GM12892 (cell line): Measurements from ENCODE around the gene KIF5C.
A peak's percentile ranks its signal among the peaks of the same experiment; 100 is the strongest.

ENCODE experiments used
- DNase-seq: peaks from one replicate; pipeline ENCODE4 v3.0.0; 2011; ENCODE audit not compliant: insufficient read length
- FAIRE-seq: peaks from 2 replicates; lab custom pipeline; 2011; peaks lifted over from hg19 to GRCh38; lab: Jason Lieb, UNC
- POLR2A ChIP-seq: IDR thresholded peaks from 2 replicates; pipeline ENCODE4 v1.6.1; 2011; ENCODE audit warnings: low read depth, low read length, control low read depth
- POLR2AphosphoS5 ChIP-seq: IDR thresholded peaks from 2 replicates; pipeline ENCODE4 v1.6.1; 2011; ENCODE audit warnings: low read depth, low read length, control low read depth
- TAF1 ChIP-seq: IDR thresholded peaks from 2 replicates; pipeline ENCODE4 v1.6.1; 2011; ENCODE audit warnings: low read depth, mild to moderate bottlenecking, control low read depth, low read length, borderline replicate concordance

KIF5C gene

GRCh38 chr2:149002891-149003740, 128.1 kb downstream of the KIF5C start:
- TF ChIP-seq POLR2A (no peak), POLR2AphosphoS5 (no peak), TAF1 (no peak)
- FAIRE-seq (no peak), DNase-seq (no peak)

- no peak for DNase-seq
- TF ChIP-seq POLR2A (no peak), TAF1 (no peak), POLR2AphosphoS5 (no peak)
- no peak for FAIRE-seq
These were observed 129.8 kb downstream of the KIF5C start for GRCh38 chr2:149004836-149005235.

GRCh38 chr2:149005471-149006077, 130.5 kb downstream of the KIF5C start:
- TF ChIP-seq POLR2A, result no peak
- no peak for TF ChIP-seq TAF1
- TF ChIP-seq POLR2AphosphoS5, result no peak
- no peak for FAIRE-seq
- no peak for DNase-seq

- DNase-seq (no peak), FAIRE-seq (no peak)
- TF ChIP-seq POLR2A (no peak), POLR2AphosphoS5 (no peak), TAF1 (no peak)
These were observed 132.0 kb downstream of the KIF5C start for GRCh38 chr2:149006883-149007543.

GRCh38 chr2:149008381-149008780, 133.4 kb downstream of the KIF5C start:
- no peak for FAIRE-seq
- TF ChIP-seq TAF1 (no peak), POLR2AphosphoS5 (no peak), POLR2A (no peak)
- no peak for DNase-seq

GRCh38 chr2:149009576-149010461, 134.8 kb downstream of the KIF5C start:
- TF ChIP-seq TAF1 (no peak), POLR2A (no peak)
- DNase-seq, result no peak
- FAIRE-seq, result no peak

GRCh38 chr2:149012545-149012944, 137.5 kb downstream of the KIF5C start:
- DNase-seq (no peak), FAIRE-seq (no peak)
- no peak for TF ChIP-seq POLR2AphosphoS5
- TF ChIP-seq TAF1, result no peak
- TF ChIP-seq POLR2A, result no peak

GRCh38 chr2:149015501-149015900, 140.5 kb downstream of the KIF5C start:
- FAIRE-seq (no peak), DNase-seq (no peak)
- TF ChIP-seq POLR2AphosphoS5 (no peak), TAF1 (no peak), POLR2A (no peak)

GRCh38 chr2:149015926-149016563, 141.0 kb downstream of the KIF5C start:
- TF ChIP-seq TAF1, result no peak
- TF ChIP-seq POLR2A, result no peak
- TF ChIP-seq POLR2AphosphoS5, result no peak
- no peak for DNase-seq
- no peak for FAIRE-seq

- peak; percentile 78 for FAIRE-seq
- TF ChIP-seq POLR2A, result no peak
- TF ChIP-seq POLR2AphosphoS5, result no peak
- TF ChIP-seq TAF1, result no peak
- DNase-seq, result peak; percentile 56
These were observed 142.3 kb downstream of the KIF5C start for GRCh38 chr2:149017116-149017985.
